AG09319 (cell line): ENCODE results near the gene RO60.

Experiments used
- DNase-seq: peaks from one replicate; pipeline ENCODE4 v3.0.0-alpha.2; 2010; ENCODE audit warnings: low read depth; ENCODE audit errors: extremely low read depth
- CTCF ChIP-seq: IDR thresholded peaks from 2 replicates; pipeline ENCODE4 v1.5.1; 2011; ENCODE audit warnings: low read depth, mild to moderate bottlenecking, inconsistent platforms, low read length, moderate library complexity

Gene RO60

GRCh38 chr1:193090865-193091264 lies 31.5 kb downstream of the RO60 start:
- no peak for TF ChIP-seq CTCF
- no peak for DNase-seq

- DNase-seq = no peak
- TF ChIP-seq CTCF = no peak
Observed at GRCh38 chr1:193094112-193094511, 34.7 kb downstream of the RO60 start.

GRCh38 chr1:193102662-193103061 lies 43.2 kb downstream of the RO60 start:
- TF ChIP-seq CTCF = no peak
- DNase-seq = no peak

- TF ChIP-seq CTCF = no peak
- no peak for DNase-seq
Observed at GRCh38 chr1:193103759-193104501, 44.5 kb downstream of the RO60 start.

GRCh38 chr1:193104502-193104906 lies 45.1 kb downstream of the RO60 start:
- TF ChIP-seq CTCF = no peak
- no peak for DNase-seq

- peak; percentile 60 for DNase-seq
Observed at GRCh38 chr1:193104907-193105820, 45.8 kb downstream of the RO60 start, which contains the start of gene GLRX2. GLRX2 (minus strand) TSS chr1:193105414; CDS start chr1:193105382, 32 bp downstream.

More at GRCh38 chr1:193104907-193105820, 45.8 kb downstream of the RO60 start, which contains the start of gene GLRX2:
- TF ChIP-seq CTCF = no peak; the same call in 1 of the 2 replicates
